ENCODE results near the gene ADGRL2.

ADGRL2 gene

GRCh38 chr1:82001345-82001744 is 200.6 kb downstream of the ADGRL2 start:
- H3K27me3 ChIP-seq (ENCODE audit: insufficient read depth, low read length), result no peaks in the 10 kb centered on the region

GRCh38 chr1:82007804-82008203 is 207.1 kb downstream of the ADGRL2 start:
- Histone ChIP-seq H3K9me3 (ENCODE audit: low read length) (no peaks in the 10 kb centered on the region), H3K27me3 (ENCODE audit: insufficient read depth, low read length) (no peaks in the 10 kb centered on the region), H3K4me1 (ENCODE audit: insufficient read depth, low read length) (peaks cover 17% of the 10 kb centered on the region), H2AFZ (ENCODE audit: low read depth, low read length) (no peak overlapping the region), H3K4me3 (ENCODE audit: low read length) (no peak overlapping the region), H3K36me3 (ENCODE audit: insufficient read depth, low read length) (no peaks in the 10 kb centered on the region)

More at GRCh38 chr1:82001345-82001744, 200.6 kb downstream of the ADGRL2 start:
- Histone ChIP-seq H3K36me3 (ENCODE audit: insufficient read depth, low read length) (no peaks in the 10 kb centered on the region), H3K4me3 (ENCODE audit: low read length) (no peak overlapping the region), H3K9me3 (ENCODE audit: low read length) (no peaks in the 10 kb centered on the region), H3K4me1 (ENCODE audit: insufficient read depth, low read length) (peaks cover 17% of the 10 kb centered on the region), H2AFZ (ENCODE audit: low read depth, low read length) (no peak overlapping the region)

- no peak overlapping the region for H2AFZ ChIP-seq (ENCODE audit: low read depth, low read length)
- H3K36me3 ChIP-seq (ENCODE audit: insufficient read depth, low read length), result no peaks in the 10 kb centered on the region
- no peak overlapping the region for H3K4me3 ChIP-seq (ENCODE audit: low read length)
- no peaks in the 10 kb centered on the region for H3K9me3 ChIP-seq (ENCODE audit: low read length)
- H3K4me1 ChIP-seq (ENCODE audit: insufficient read depth, low read length), result no peaks in the 10 kb centered on the region
- H3K27me3 ChIP-seq (ENCODE audit: insufficient read depth, low read length), result no peaks in the 10 kb centered on the region
These were observed 213.0 kb downstream of the ADGRL2 start for GRCh38 chr1:82013702-82014101.

- Histone ChIP-seq H3K4me1 (ENCODE audit: insufficient read depth, low read length) (no peaks in the 10 kb centered on the region), H2AFZ (ENCODE audit: low read depth, low read length) (no peak overlapping the region), H3K9me3 (ENCODE audit: low read length) (no peaks in the 10 kb centered on the region), H3K36me3 (ENCODE audit: insufficient read depth, low read length) (no peaks in the 10 kb centered on the region), H3K27me3 (ENCODE audit: insufficient read depth, low read length) (no peaks in the 10 kb centered on the region), H3K4me3 (ENCODE audit: low read length) (no peak overlapping the region)
These were observed 214.7 kb downstream of the ADGRL2 start for GRCh38 chr1:82015444-82015843.

GRCh38 chr1:82018319-82018718 is 217.6 kb downstream of the ADGRL2 start:
- no peak overlapping the region for H2AFZ ChIP-seq (ENCODE audit: low read depth, low read length)
- no peaks in the 10 kb centered on the region for H3K9me3 ChIP-seq (ENCODE audit: low read length)
- no peaks in the 10 kb centered on the region for H3K36me3 ChIP-seq (ENCODE audit: insufficient read depth, low read length)
- no peaks in the 10 kb centered on the region for H3K27me3 ChIP-seq (ENCODE audit: insufficient read depth, low read length)
- H3K4me1 ChIP-seq (ENCODE audit: insufficient read depth, low read length), result no peaks in the 10 kb centered on the region
- no peak overlapping the region for H3K4me3 ChIP-seq (ENCODE audit: low read length)

GRCh38 chr1:82019508-82019907 is 218.8 kb downstream of the ADGRL2 start:
- no peaks in the 10 kb centered on the region for H3K9me3 ChIP-seq (ENCODE audit: low read length)
- no peak overlapping the region for H2AFZ ChIP-seq (ENCODE audit: low read depth, low read length)
- no peaks in the 10 kb centered on the region for H3K4me1 ChIP-seq (ENCODE audit: insufficient read depth, low read length)
- no peaks in the 10 kb centered on the region for H3K27me3 ChIP-seq (ENCODE audit: insufficient read depth, low read length)
- H3K4me3 ChIP-seq (ENCODE audit: low read length), result no peak overlapping the region
- no peaks in the 10 kb centered on the region for H3K36me3 ChIP-seq (ENCODE audit: insufficient read depth, low read length)

GRCh38 chr1:82030830-82031229 is 230.1 kb downstream of the ADGRL2 start:
- Histone ChIP-seq H2AFZ (ENCODE audit: low read depth, low read length) (no peak overlapping the region), H3K36me3 (ENCODE audit: insufficient read depth, low read length) (no peaks in the 10 kb centered on the region), H3K4me3 (ENCODE audit: low read length) (no peak overlapping the region), H3K9me3 (ENCODE audit: low read length) (no peaks in the 10 kb centered on the region), H3K4me1 (ENCODE audit: insufficient read depth, low read length) (no peaks in the 10 kb centered on the region), H3K27me3 (ENCODE audit: insufficient read depth, low read length) (no peaks in the 10 kb centered on the region)

- no peaks in the 10 kb centered on the region for H3K27me3 ChIP-seq (ENCODE audit: insufficient read depth, low read length)
- H2AFZ ChIP-seq (ENCODE audit: low read depth, low read length), result no peak overlapping the region
- H3K4me3 ChIP-seq (ENCODE audit: low read length), result no peak overlapping the region
- no peaks in the 10 kb centered on the region for H3K36me3 ChIP-seq (ENCODE audit: insufficient read depth, low read length)
- H3K4me1 ChIP-seq (ENCODE audit: insufficient read depth, low read length), result no peaks in the 10 kb centered on the region
- no peaks in the 10 kb centered on the region for H3K9me3 ChIP-seq (ENCODE audit: low read length)
These were observed 231.3 kb downstream of the ADGRL2 start for GRCh38 chr1:82032068-82032467.

- no peaks in the 10 kb centered on the region for H3K9me3 ChIP-seq (ENCODE audit: low read length)
- no peak overlapping the region for H2AFZ ChIP-seq (ENCODE audit: low read depth, low read length)
- no peaks in the 10 kb centered on the region for H3K4me1 ChIP-seq (ENCODE audit: insufficient read depth, low read length)
- no peaks in the 10 kb centered on the region for H3K27me3 ChIP-seq (ENCODE audit: insufficient read depth, low read length)
- no peak overlapping the region for H3K4me3 ChIP-seq (ENCODE audit: low read length)
- H3K36me3 ChIP-seq (ENCODE audit: insufficient read depth, low read length), result no peaks in the 10 kb centered on the region
These were observed 234.1 kb downstream of the ADGRL2 start for GRCh38 chr1:82034812-82035211.
